Liver (tissue), 9 donors: ENCODE measurements around the gene ALDH5A1. TPM values are rescaled to one million over a fixed set of nuclear protein-coding genes. Genes with fewer than 3 reads are reported as not detected.

Experiments used
- DNase-seq: peaks from one replicate; pipeline ENCODE4 v3.0.0-alpha.2; 2017; ENCODE audit warnings: low spot score
- H3K27ac ChIP-seq, 2 donors: one replicate each; pipeline ENCODE4 v1.7.0; 2013; ENCODE audit warnings: inconsistent platforms in 2 of 2, low read length in 2 of 2, control low read depth in 1 of 2, low read depth in 1 of 2, mild to moderate bottlenecking in 1 of 2
- H3K27me3 ChIP-seq, 4 donors: one replicate each; pipeline versions ENCODE4 v1.6.1 to v1.7.0; 2013; ENCODE audit warnings: low read length in 3 of 4, inconsistent platforms in 1 of 4, mild to moderate bottlenecking in 1 of 4, moderate library complexity in 1 of 4; ENCODE audit not compliant: control insufficient read depth in 4 of 4, insufficient read depth in 4 of 4
- H3K36me3 ChIP-seq, 4 donors: one replicate each; pipeline versions ENCODE4 v1.6.1 to v1.7.0; 2013; ENCODE audit warnings: low read length in 3 of 4, mild to moderate bottlenecking in 3 of 4, low read depth in 1 of 4, moderate library complexity in 1 of 4; ENCODE audit not compliant: control insufficient read depth in 4 of 4, insufficient read depth in 3 of 4
- H3K4me1 ChIP-seq, 4 donors: one replicate each; pipeline versions ENCODE4 v1.6.1 to v1.7.0; 2013; ENCODE audit warnings: low read length in 3 of 4, mild to moderate bottlenecking in 3 of 4, moderate library complexity in 1 of 4; ENCODE audit not compliant: control insufficient read depth in 4 of 4, insufficient read depth in 4 of 4
- H3K4me3 ChIP-seq, 3 donors: one replicate each; pipeline versions ENCODE4 v1.6.1 to v1.7.0; 2013; ENCODE audit warnings: low read length in 3 of 3, control low read depth in 1 of 3, low read depth in 1 of 3, mild to moderate bottlenecking in 1 of 3
- H3K9ac ChIP-seq, 2 donors: one replicate each; pipeline ENCODE4 v1.7.0; 2013; ENCODE audit warnings: low read length in 2 of 2, mild to moderate bottlenecking in 2 of 2, moderate library complexity in 2 of 2, control low read depth in 1 of 2, low read depth in 1 of 2
- H3K9me3 ChIP-seq, 4 donors: one replicate each; pipeline versions ENCODE4 v1.6.1 to v1.7.0; 2013; ENCODE audit warnings: low read length in 3 of 4; ENCODE audit not compliant: control insufficient read depth in 4 of 4
- ATF3 ChIP-seq: IDR thresholded peaks from 2 replicates; pipeline ENCODE4 v1.6.1; 2016; ENCODE audit warnings: antibody characterized with exemption
- CTCF ChIP-seq: fragments of 150-350 bp; IDR thresholded peaks from 2 replicates; pipeline ENCODE4 v1.5.1; 2017; ENCODE audit warnings: improper control_type of control experiment, low read depth, low read length; ENCODE audit not compliant: missing input control
- EGR1 ChIP-seq, 2 donors: IDR thresholded peaks; 2 replicates each; pipeline ENCODE4 v1.6.1; 2016 to 2018; ENCODE audit warnings: antibody characterized with exemption in 2 of 2, low read depth in 2 of 2
- FOXA1 ChIP-seq: IDR thresholded peaks from 2 replicates; pipeline ENCODE4 v1.6.1; 2016; ENCODE audit warnings: antibody characterized with exemption
- FOXA2 ChIP-seq: IDR thresholded peaks from 2 replicates; pipeline ENCODE4 v1.6.1; 2016; ENCODE audit warnings: antibody characterized with exemption
- GABPA ChIP-seq, 2 donors: IDR thresholded peaks in 1 of 2; conservative IDR thresholded peaks in 1 of 2; 2 replicates each; pipeline ENCODE4 v1.6.1; 2016; ENCODE audit warnings: antibody characterized with exemption in 2 of 2, mild to moderate bottlenecking in 1 of 2, moderate library complexity in 1 of 2
- HNF4A ChIP-seq, 2 donors: conservative IDR thresholded peaks; 2 replicates each; pipeline ENCODE4 v1.6.1; 2016; ENCODE audit warnings: antibody characterized with exemption in 2 of 2, mild to moderate bottlenecking in 2 of 2
- HNF4G ChIP-seq: IDR thresholded peaks from 2 replicates; pipeline ENCODE4 v1.6.1; 2016; ENCODE audit warnings: antibody characterized with exemption
- JUND ChIP-seq, 2 donors: IDR thresholded peaks; 2 replicates each; pipeline ENCODE4 v1.6.1; 2016; ENCODE audit warnings: antibody characterized with exemption in 2 of 2
- MAX ChIP-seq: IDR thresholded peaks from 2 replicates; pipeline ENCODE4 v1.6.1; 2016; ENCODE audit warnings: antibody characterized with exemption
- NR2F2 ChIP-seq: IDR thresholded peaks from 2 replicates; pipeline ENCODE4 v1.6.1; 2016; ENCODE audit warnings: antibody characterized with exemption
- RAD21 ChIP-seq, 2 donors: IDR thresholded peaks; 2 replicates each; pipeline ENCODE4 v1.6.1; 2016; ENCODE audit warnings: antibody characterized with exemption in 2 of 2, mild to moderate bottlenecking in 2 of 2
- REST ChIP-seq: IDR thresholded peaks from 2 replicates; pipeline ENCODE4 v1.6.1; 2016; ENCODE audit warnings: antibody characterized with exemption, mild to moderate bottlenecking
- RXRA ChIP-seq, 2 donors: IDR thresholded peaks; 2 replicates each; pipeline ENCODE4 v1.6.1; 2017 to 2018; ENCODE audit warnings: antibody characterized with exemption in 2 of 2, mild to moderate bottlenecking in 1 of 2
- SP1 ChIP-seq: IDR thresholded peaks from 2 replicates; pipeline ENCODE4 v1.6.1; 2018; ENCODE audit warnings: antibody characterized with exemption, mild to moderate bottlenecking
- YY1 ChIP-seq: IDR thresholded peaks from 2 replicates; pipeline ENCODE4 v1.6.1; 2016; ENCODE audit warnings: antibody characterized with exemption, mild to moderate bottlenecking
- ZBTB33 ChIP-seq: IDR thresholded peaks from 2 replicates; pipeline ENCODE4 v1.6.1; 2016; ENCODE audit warnings: antibody characterized with exemption
- WGBS: extraction: QIAGEN DNeasy Blood & Tissue Kit; methylation state at CpG from one replicate; pipeline ENCODE4 v1.1.7; 2013; 5-methylcytosine and 5-hydroxymethylcytosine counted together
- polyA plus RNA-seq, 2 donors: library from polyadenylated mRNA; stranded (reverse) in 1 of 2; unstranded in 1 of 2; fragments of 200-250 nt in 1 of 2; fragments of >200 nt in 1 of 2; fragmentation: Nextera tagmentation in 1 of 2; extraction: Ambion mirVana in 1 of 2; gene quantifications; one replicate each; pipeline versions ENCODE4 v1.2.1 to v1.2.3, GENCODE V29; 2013 to 2015
- total RNA-seq, 2 donors: library from RNA; depleted of rRNA; stranded (reverse); fragments of >200 nt; gene quantifications; one replicate each; pipeline ENCODE4 v1.2.3, GENCODE V29; 2014
- donor health status: healthy.
- donor health status: healthy.
- donor health status: healthy.
- donor health status: healthy.
- donor health status: healthy.

Gene ALDH5A1
- total and polyA plus RNA-seq, 4 donors: 18.2 to 26.8 (median 19.6) TPM

- Histone ChIP-seq H3K9ac (no peak overlapping the region), H3K4me1 (no peaks in the 10 kb centered on the region), H3K27ac (no peak overlapping the region), H3K36me3 (peaks cover 11 to 47% (median 29%) of the 10 kb centered on the region in 4 donors), H3K9me3 (no peaks in the 10 kb centered on the region), H3K4me3 (no peak overlapping the region), H3K27me3 (no peaks in the 10 kb centered on the region)
- TF ChIP-seq NR2F2 (no peak), FOXA1 (no peak), JUND (IDR thresholded peaks at IDR 0.05) (no peak), YY1 (no peak), RXRA (IDR thresholded peaks at IDR 0.05) (no peak), MAX (no peak)
- no peak for DNase-seq
- WGBS: 89% methylated on average over 9 of the region's 9 CpGs
These were observed 45.8 kb upstream of the ALDH5A1 start for GRCh38 chr6:24448828-24449525.

GRCh38 chr6:24451581-24452388 is 43.0 kb upstream of the ALDH5A1 start:
- H3K9ac ChIP-seq: no peak overlapping the region
- peaks cover 8 to 37% (median 23%) of the 10 kb centered on the region in 4 donors for H3K36me3 ChIP-seq
- H3K27ac ChIP-seq: no peak overlapping the region
- no peaks in the 10 kb centered on the region for H3K9me3 ChIP-seq
- TF ChIP-seq HNF4A (conservative IDR thresholded peaks at IDR 0.05): peak in 1 of 2 donors; percentile 3
- TF ChIP-seq RXRA (IDR thresholded peaks at IDR 0.05): no peak
- no peaks in the 10 kb centered on the region for H3K27me3 ChIP-seq
- H3K4me3 ChIP-seq: no peak overlapping the region
- peak; percentile 60 for DNase-seq
- 69% methylated on average over 13 of the region's 13 CpGs for WGBS
- H3K4me1 ChIP-seq: no peaks in the 10 kb centered on the region

GRCh38 chr6:24453921-24454320 is 40.8 kb upstream of the ALDH5A1 start:
- Histone ChIP-seq H3K9ac (no peak overlapping the region), H3K27me3 (no peaks in the 10 kb centered on the region), H3K9me3 (no peaks in the 10 kb centered on the region), H3K36me3 (peaks cover 5 to 28% (median 20%) of the 10 kb centered on the region in 4 donors), H3K4me3 (no peak overlapping the region), H3K27ac (no peak overlapping the region), H3K4me1 (no peaks in the 10 kb centered on the region)
- TF ChIP-seq GABPA (IDR thresholded peaks at IDR 0.05 in 1 of 2, conservative IDR thresholded peaks at IDR 0.05 in 1 of 2) (no peak), RXRA (IDR thresholded peaks at IDR 0.05) (no peak), HNF4G (no peak), NR2F2 (no peak), FOXA1 (no peak), YY1 (no peak), RAD21 (IDR thresholded peaks at IDR 0.05) (no peak), FOXA2 (no peak), ATF3 (no peak), ZBTB33 (no peak), CTCF (no peak), SP1 (no peak), HNF4A (conservative IDR thresholded peaks at IDR 0.05) (no peak), REST (no peak), EGR1 (IDR thresholded peaks at IDR 0.05; ENCODE audit: low read depth in 2 of 2) (no peak), JUND (IDR thresholded peaks at IDR 0.05) (no peak), MAX (no peak)
- no peak for DNase-seq
- 97% methylated on average over 10 of the region's 10 CpGs for WGBS
